IMR-90 (cell line): ENCODE measurements around the gene TUBA3E.
"Not testable (repeated sequence)": the region's sequence is repeated elsewhere in the genome, so short reads cannot be mapped to it uniquely, and the experiment has no call there.

Experiments used
- CEBPB ChIP-seq: IDR thresholded peaks from 2 replicates; pipeline ENCODE4 v1.6.1; 2012; ENCODE audit warnings: low read depth, low read length, improper control_type of control experiment
- CTCF ChIP-seq: conservative IDR thresholded peaks from 2 replicates; pipeline ENCODE4 v1.5.1; 2012; ENCODE audit warnings: mild to moderate bottlenecking, low read depth, low read length, improper control_type of control experiment
- ELK1 ChIP-seq: fragments of 150-350 bp; IDR thresholded peaks from 2 replicates; pipeline ENCODE4 v1.6.1; 2016; ENCODE audit warnings: low read depth, mild to moderate bottlenecking, low read length, moderate library complexity, borderline replicate concordance
- POLR2A ChIP-seq: IDR thresholded peaks from 2 replicates; pipeline ENCODE4 v1.6.1; 2012; ENCODE audit warnings: mild to moderate bottlenecking, low read depth, low read length

GRCh38 chr2:130162486-130162885, 35.8 kb downstream of the TUBA3E start:
- not testable (repeated sequence) for TF ChIP-seq CTCF, POLR2A, CEBPB, ELK1
